Measurements from ENCODE around the gene ZC3H12A. TPM values are rescaled to one million over a fixed set of nuclear protein-coding genes. Genes with fewer than 3 reads are reported as not detected.

The ZC3H12A gene
- polyA plus RNA-seq, 4 donors: 12.4 to 24.6 (median 19.4) TPM

DNA sequence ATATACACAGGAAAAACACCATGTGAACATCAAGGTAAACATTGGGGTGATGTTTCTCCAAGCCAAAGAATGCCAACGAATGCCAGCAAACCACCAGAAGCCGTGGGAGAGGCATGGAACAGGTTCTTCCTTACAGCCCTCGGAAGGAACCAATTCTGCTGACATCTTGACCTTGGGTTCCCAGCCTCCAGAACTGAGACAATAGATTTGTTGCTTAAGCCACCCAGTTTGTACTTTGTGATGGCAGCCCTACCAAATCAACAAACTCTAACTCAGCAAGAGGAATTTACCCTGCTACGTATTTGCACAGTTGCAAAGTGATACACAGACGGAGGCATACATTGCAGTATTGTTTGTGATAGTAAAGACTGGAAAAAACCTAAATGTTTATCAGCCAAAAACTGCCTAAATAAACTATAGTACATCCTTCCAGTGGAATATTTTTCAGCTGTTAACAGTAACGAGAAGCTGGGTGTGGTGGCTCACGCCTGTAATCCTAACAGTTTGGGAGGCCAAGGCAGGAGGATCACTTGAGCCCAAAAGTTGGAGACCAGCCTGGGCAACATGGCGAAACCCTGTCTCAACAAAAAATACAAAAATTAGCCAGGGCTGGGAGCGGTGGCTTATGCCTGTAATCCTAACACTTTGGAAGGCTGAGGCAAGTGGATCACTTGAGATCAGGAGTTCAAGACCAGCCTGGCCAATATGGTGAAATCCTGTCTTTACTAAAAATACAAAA is 12.5 kb upstream of the ZC3H12A start:
- FAIRE-seq (no peak), DNase-seq (no peak)
- Histone ChIP-seq H3K36me3 (ENCODE audit: control insufficient read depth in 3 of 3, insufficient read depth in 2 of 3, low read depth in 1 of 3, low read length in 3 of 3) (no peaks in the 10 kb centered on the region), H3K27me3 (ENCODE audit: control insufficient read depth in 3 of 3, insufficient read depth in 3 of 3, low read length in 3 of 3) (no peaks in the 10 kb centered on the region), H3K27ac (ENCODE audit: low read depth in 1 of 3, low read length in 2 of 3) (no peak overlapping the region), H3K9me3 (ENCODE audit: control insufficient read depth in 2 of 2, insufficient read depth in 1 of 2, low read depth in 1 of 2, low read length in 1 of 2) (no peaks in the 10 kb centered on the region), H3K4me1 (ENCODE audit: control insufficient read depth in 3 of 3, insufficient read depth in 2 of 3, low read depth in 1 of 3, low read length in 2 of 3) (peaks cover 0 to 21% (median 3%) of the 10 kb centered on the region in 3 donors), H3K4me3 (ENCODE audit: low read depth in 1 of 3, low read length in 3 of 3) (no peak overlapping the region)
- 88 to 90% (median 90%) methylated on average over 9 of the region's 9 CpGs for WGBS, 3 donors

DNA sequence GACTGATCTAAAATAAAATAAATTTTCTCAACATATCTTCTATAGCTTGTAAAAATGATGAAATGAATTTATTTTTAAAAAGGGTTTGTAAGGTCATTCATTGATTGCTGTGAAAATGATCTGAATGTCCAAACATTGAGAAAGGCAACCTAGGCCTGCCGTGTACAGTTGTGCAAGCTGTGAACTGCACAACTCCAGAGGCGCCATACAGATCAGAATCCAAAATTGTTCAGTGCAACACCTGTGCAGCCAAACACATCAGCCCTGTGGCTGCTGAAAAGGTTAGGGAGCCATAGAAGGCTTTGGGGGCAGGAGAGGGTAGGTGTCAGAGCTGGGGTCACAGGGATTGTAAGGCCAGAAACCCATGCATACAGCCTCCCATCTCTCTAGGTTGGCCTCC is 9.9 kb upstream of the ZC3H12A start:
- Histone ChIP-seq H3K4me1 (ENCODE audit: control insufficient read depth in 3 of 3, insufficient read depth in 2 of 3, low read depth in 1 of 3, low read length in 2 of 3) (peaks cover 0 to 21% (median 3%) of the 10 kb centered on the region in 3 donors), H3K27ac (ENCODE audit: low read depth in 1 of 3, low read length in 2 of 3) (peak overlapping the region in 1 of 3 donors; percentile 95), H3K36me3 (ENCODE audit: control insufficient read depth in 3 of 3, insufficient read depth in 2 of 3, low read depth in 1 of 3, low read length in 3 of 3) (no peaks in the 10 kb centered on the region), H3K4me3 (ENCODE audit: low read depth in 1 of 3, low read length in 3 of 3) (no peak overlapping the region), H3K9me3 (ENCODE audit: control insufficient read depth in 2 of 2, insufficient read depth in 1 of 2, low read depth in 1 of 2, low read length in 1 of 2) (no peaks in the 10 kb centered on the region), H3K27me3 (ENCODE audit: control insufficient read depth in 3 of 3, insufficient read depth in 3 of 3, low read length in 3 of 3) (no peaks in the 10 kb centered on the region)
- no peak for DNase-seq
- 54 to 98% (median 75%) methylated on average over 2 of the region's 2 CpGs for WGBS, 3 donors
- no peak for FAIRE-seq

DNA sequence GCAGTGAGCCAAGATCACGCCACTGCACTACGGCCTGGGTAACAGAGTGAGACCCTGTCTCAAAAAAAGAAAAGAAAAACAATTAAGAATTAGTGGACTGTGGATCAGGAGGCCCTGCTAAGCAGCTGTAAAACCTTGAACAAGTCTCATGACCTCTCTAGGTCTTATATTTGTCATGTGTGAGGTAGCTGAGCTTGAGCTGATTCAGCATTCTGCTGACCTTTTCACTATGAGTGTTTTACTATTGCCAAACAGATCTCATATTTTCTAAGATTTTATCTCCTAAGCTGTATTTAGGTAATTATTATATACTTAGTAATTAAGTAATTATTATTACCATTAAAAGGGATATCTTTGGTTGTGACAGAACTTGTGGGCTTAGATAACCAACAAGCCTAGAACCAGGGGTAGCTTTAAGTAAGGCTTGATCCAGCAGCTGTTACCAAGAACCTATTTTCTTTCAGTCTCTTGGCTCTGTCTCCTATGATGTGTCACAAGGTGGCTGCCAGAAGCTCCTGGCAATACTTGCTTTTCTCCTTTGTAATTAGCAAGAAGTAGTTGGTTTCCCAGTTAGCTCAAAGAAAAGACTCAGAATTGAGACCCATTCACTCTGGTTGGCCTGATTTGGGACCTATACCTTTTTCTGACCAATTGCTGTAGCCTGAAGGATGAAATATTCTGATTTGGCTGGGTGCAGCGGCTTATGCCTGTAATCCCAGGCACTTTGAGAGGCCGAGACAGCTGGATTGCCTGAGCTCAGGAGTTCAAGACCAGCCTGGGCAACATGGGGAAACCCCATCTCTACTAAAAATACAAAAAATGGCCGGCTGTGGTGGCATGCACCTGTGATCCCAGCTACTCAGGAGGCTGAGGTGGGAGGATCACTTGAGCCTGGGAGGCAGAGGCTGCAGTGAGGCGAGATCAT is 8.5 kb upstream of the ZC3H12A start:
- Histone ChIP-seq H3K9me3 (ENCODE audit: control insufficient read depth in 2 of 2, insufficient read depth in 1 of 2, low read depth in 1 of 2, low read length in 1 of 2) (no peaks in the 10 kb centered on the region), H3K27ac (ENCODE audit: low read depth in 1 of 3, low read length in 2 of 3) (peak overlapping the region in 2 of 3 donors; percentile 51 to 95), H3K4me3 (ENCODE audit: low read depth in 1 of 3, low read length in 3 of 3) (no peak overlapping the region), H3K27me3 (ENCODE audit: control insufficient read depth in 3 of 3, insufficient read depth in 3 of 3, low read length in 3 of 3) (no peaks in the 10 kb centered on the region), H3K36me3 (ENCODE audit: control insufficient read depth in 3 of 3, insufficient read depth in 2 of 3, low read depth in 1 of 3, low read length in 3 of 3) (no peaks in the 10 kb centered on the region), H3K4me1 (ENCODE audit: control insufficient read depth in 3 of 3, insufficient read depth in 2 of 3, low read depth in 1 of 3, low read length in 2 of 3) (peaks cover 0 to 23% (median 3%) of the 10 kb centered on the region in 3 donors)
- peak; percentile 67 to 73 for DNase-seq
- whole genome bisulfite sequencing, 3 donors: 87 to 91% (median 90%) methylated on average over 6 of the region's 6 CpGs
- no peak for FAIRE-seq

DNA sequence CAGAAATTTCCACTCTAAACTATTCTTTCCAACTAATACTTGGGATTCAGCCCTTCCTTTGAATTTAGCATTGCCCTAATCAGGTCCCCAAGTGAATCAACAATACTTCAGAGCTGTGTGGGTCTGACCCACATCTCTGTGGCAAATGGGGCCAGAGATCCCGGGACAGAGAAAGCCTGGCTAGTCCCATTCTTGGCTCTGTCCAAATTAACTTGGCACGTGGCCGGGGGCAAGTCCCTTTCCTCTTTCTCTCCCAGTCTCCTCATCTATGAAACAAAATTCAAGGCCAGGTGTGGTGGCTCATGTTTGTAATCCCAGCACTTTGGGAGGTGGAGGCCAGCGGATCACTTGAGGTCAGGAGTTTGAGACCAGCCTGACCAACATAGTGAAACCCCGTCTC is 6.3 kb upstream of the ZC3H12A start:
- H3K36me3 ChIP-seq (ENCODE audit: control insufficient read depth in 3 of 3, insufficient read depth in 2 of 3, low read depth in 1 of 3, low read length in 3 of 3): no peaks in the 10 kb centered on the region
- 93 to 95% (median 93%) methylated on average over 5 of the region's 5 CpGs for WGBS, 3 donors
- H3K27ac ChIP-seq (ENCODE audit: low read depth in 1 of 3, low read length in 2 of 3): no peak overlapping the region
- peaks cover 8 to 39% (median 8%) of the 10 kb centered on the region in 3 donors for H3K4me1 ChIP-seq (ENCODE audit: control insufficient read depth in 3 of 3, insufficient read depth in 2 of 3, low read depth in 1 of 3, low read length in 2 of 3)
- H3K27me3 ChIP-seq (ENCODE audit: control insufficient read depth in 3 of 3, insufficient read depth in 3 of 3, low read length in 3 of 3): no peaks in the 10 kb centered on the region
- H3K4me3 ChIP-seq (ENCODE audit: low read depth in 1 of 3, low read length in 3 of 3): no peak overlapping the region
- no peaks in the 10 kb centered on the region for H3K9me3 ChIP-seq (ENCODE audit: control insufficient read depth in 2 of 2, insufficient read depth in 1 of 2, low read depth in 1 of 2, low read length in 1 of 2)
- DNase-seq (no peak), FAIRE-seq (no peak)

DNA sequence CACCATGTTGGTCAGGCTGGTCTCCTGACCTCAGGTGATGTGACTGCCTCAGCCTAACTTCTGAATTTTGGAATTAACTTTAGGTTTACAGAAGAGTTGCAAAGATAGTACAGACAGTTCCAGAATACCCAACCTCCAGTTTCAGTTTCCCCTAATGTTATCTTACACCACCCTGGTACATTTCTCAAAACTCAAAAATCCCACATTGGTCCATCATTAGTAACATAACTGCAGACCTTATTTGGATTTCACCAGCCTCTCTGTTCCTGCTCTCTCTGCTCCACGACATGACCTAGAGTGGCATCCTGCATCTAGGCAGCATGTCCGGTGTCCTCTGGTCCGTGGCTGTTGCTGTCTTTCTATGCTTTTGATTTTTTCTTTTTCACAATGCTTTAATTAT is 5.0 kb upstream of the ZC3H12A start:
- Histone ChIP-seq H3K4me3 (ENCODE audit: low read depth in 1 of 3, low read length in 3 of 3) (no peak overlapping the region), H3K27ac (ENCODE audit: low read depth in 1 of 3, low read length in 2 of 3) (no peak overlapping the region), H3K27me3 (ENCODE audit: control insufficient read depth in 3 of 3, insufficient read depth in 3 of 3, low read length in 3 of 3) (no peaks in the 10 kb centered on the region), H3K9me3 (ENCODE audit: control insufficient read depth in 2 of 2, insufficient read depth in 1 of 2, low read depth in 1 of 2, low read length in 1 of 2) (no peaks in the 10 kb centered on the region), H3K4me1 (ENCODE audit: control insufficient read depth in 3 of 3, insufficient read depth in 2 of 3, low read depth in 1 of 3, low read length in 2 of 3) (peaks cover 8 to 39% (median 11%) of the 10 kb centered on the region in 3 donors), H3K36me3 (ENCODE audit: control insufficient read depth in 3 of 3, insufficient read depth in 2 of 3, low read depth in 1 of 3, low read length in 3 of 3) (no peaks in the 10 kb centered on the region)
- DNase-seq (no peak), FAIRE-seq (no peak)
- 79 to 84% (median 81%) methylated on average over 3 of the region's 3 CpGs for WGBS, 3 donors

DNA sequence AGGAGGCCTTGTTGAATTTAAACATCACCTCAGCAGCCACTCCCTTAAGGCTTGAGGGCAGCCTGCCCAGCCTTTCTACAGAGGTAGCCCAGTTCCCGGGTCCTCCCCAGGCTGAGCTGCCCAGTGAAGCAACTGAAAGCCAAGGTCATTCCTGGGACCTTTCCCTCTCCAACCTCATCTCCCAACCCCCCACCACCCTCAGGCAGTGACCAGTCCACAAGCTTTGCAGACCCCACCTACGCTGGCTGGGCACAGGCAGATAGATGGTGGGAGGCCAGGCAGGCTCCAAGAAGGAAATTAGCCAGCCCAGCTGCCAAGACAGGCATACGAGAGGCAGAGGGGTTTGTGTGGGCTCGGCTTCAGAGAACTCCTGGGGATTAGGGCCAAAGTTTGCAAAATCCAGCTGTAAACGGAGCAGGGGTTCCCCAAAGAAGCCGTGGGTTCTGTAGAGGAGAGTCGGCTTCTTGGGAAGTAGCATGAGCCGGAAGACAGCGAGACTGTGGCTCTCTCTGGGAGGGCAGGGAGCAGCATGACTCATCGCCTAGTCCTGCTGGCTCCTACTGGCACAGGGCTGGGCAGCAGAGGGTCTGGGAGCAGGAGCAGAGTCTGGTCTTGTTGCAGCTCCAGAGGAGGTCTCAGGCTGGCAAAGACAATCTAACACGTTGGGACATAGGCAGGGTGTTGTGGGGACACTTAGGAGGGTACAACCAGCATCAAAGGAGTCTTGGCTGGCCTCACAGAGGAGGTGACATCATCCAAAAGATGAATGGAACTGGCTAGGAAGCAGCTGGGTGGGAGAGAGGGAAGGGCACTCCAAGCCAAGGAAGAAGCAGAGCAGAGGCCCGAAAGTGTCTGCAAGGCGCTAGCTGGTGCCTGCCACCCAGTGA is 2.8 kb upstream of the ZC3H12A start:
- Histone ChIP-seq H3K4me3 (ENCODE audit: low read depth in 1 of 3, low read length in 3 of 3) (peak overlapping the region in 2 of 3 donors; percentile 22 to 29), H3K27ac (ENCODE audit: low read depth in 1 of 3, low read length in 2 of 3) (peak overlapping the region; percentile 83 to 92 (median 92)), H3K27me3 (ENCODE audit: control insufficient read depth in 3 of 3, insufficient read depth in 3 of 3, low read length in 3 of 3) (no peaks in the 10 kb centered on the region), H3K4me1 (ENCODE audit: control insufficient read depth in 3 of 3, insufficient read depth in 2 of 3, low read depth in 1 of 3, low read length in 2 of 3) (peaks cover 7 to 23% (median 8%) of the 10 kb centered on the region in 3 donors), H3K9me3 (ENCODE audit: control insufficient read depth in 2 of 2, insufficient read depth in 1 of 2, low read depth in 1 of 2, low read length in 1 of 2) (no peaks in the 10 kb centered on the region), H3K36me3 (ENCODE audit: control insufficient read depth in 3 of 3, insufficient read depth in 2 of 3, low read depth in 1 of 3, low read length in 3 of 3) (peaks cover 0 to 14% (median 2%) of the 10 kb centered on the region in 3 donors)
- DNase-seq (peak; percentile 87 to 94), FAIRE-seq (no peak)
- 18 to 33% (median 28%) methylated on average over 13 of the region's 13 CpGs for WGBS, 3 donors

DNA sequence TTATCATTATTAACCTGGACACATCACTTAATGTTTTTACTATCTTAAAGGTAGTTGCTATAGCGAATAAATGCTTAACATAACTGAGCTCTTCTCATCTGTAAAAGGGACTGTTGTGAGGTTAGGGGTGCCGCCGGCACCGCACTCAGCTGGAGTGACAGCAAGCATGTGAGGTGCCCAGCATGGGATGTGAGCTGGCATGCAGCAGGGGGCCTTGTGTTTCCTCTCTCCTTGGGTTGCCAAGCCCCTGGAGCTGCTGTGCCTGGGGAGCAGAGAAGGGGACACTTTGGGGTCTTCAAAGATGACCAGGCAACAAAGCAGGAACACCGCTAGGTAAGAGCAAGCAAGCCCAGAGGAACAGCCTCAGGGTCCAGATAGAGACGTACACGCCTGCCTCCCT is 2.1 kb upstream of the ZC3H12A start:
- DNase-seq (no peak), FAIRE-seq (no peak)

More for the DNA sequence above, 2.1 kb upstream of the ZC3H12A start:
- Histone ChIP-seq H3K4me3 (ENCODE audit: low read depth in 1 of 3, low read length in 3 of 3) (no peak overlapping the region), H3K36me3 (ENCODE audit: control insufficient read depth in 3 of 3, insufficient read depth in 2 of 3, low read depth in 1 of 3, low read length in 3 of 3) (peaks cover 0 to 20% (median 2%) of the 10 kb centered on the region in 3 donors), H3K27me3 (ENCODE audit: control insufficient read depth in 3 of 3, insufficient read depth in 3 of 3, low read length in 3 of 3) (no peaks in the 10 kb centered on the region), H3K9me3 (ENCODE audit: control insufficient read depth in 2 of 2, insufficient read depth in 1 of 2, low read depth in 1 of 2, low read length in 1 of 2) (no peaks in the 10 kb centered on the region), H3K4me1 (ENCODE audit: control insufficient read depth in 3 of 3, insufficient read depth in 2 of 3, low read depth in 1 of 3, low read length in 2 of 3) (peaks cover 7 to 27% (median 8%) of the 10 kb centered on the region in 3 donors), H3K27ac (ENCODE audit: low read depth in 1 of 3, low read length in 2 of 3) (peak overlapping the region; percentile 83 to 92 (median 92))
- 75 to 80% (median 76%) methylated on average over 7 of the region's 7 CpGs for WGBS, 3 donors
